Stomach (tissue), 9 donors: ENCODE data around the gene GRHPR. TPM values are rescaled to one million over a fixed set of nuclear protein-coding genes. Genes with fewer than 3 reads are reported as not detected.
A peak's percentile ranks its signal among the peaks of the same experiment; 100 is the strongest.

ENCODE experiments used
- DNase-seq, 2 donors: peaks; one replicate each; pipeline versions ENCODE4 v3.0.0 to v3.0.0-alpha.2; 2013 to 2019
- H3K27ac ChIP-seq, 5 donors: fragments of 200-600 bp in 4 of 5; sonication (generic) in 4 of 5; one replicate each; pipeline ENCODE4 v1.5.1; 2013 to 2019; ENCODE audit warnings: mild to moderate bottlenecking in 1 of 5, moderate library complexity in 1 of 5
- H3K27me3 ChIP-seq, 3 donors: fragments of 200-600 bp; sonication (generic); one replicate each; pipeline ENCODE4 v1.5.1; 2017 to 2019; ENCODE audit warnings: mixed run types in 1 of 3
- H3K36me3 ChIP-seq, 4 donors: fragments of 200-600 bp; sonication (generic); 1 replicate in 3 of 4; 2 replicates in 1 of 4; pipeline ENCODE4 v1.5.1; 2016 to 2019
- H3K4me1 ChIP-seq, 4 donors: fragments of 200-600 bp; sonication (generic); one replicate each; pipeline ENCODE4 v1.5.1; 2016 to 2019
- H3K4me3 ChIP-seq, 4 donors: fragments of 200-600 bp; sonication (generic) in 3 of 4; one replicate each; pipeline ENCODE4 v1.5.1; 2016 to 2019; ENCODE audit warnings: mild to moderate bottlenecking in 1 of 4
- H3K9me3 ChIP-seq, 4 donors: fragments of 200-600 bp; sonication (generic); one replicate each; pipeline ENCODE4 v1.5.1; 2016 to 2019
- CTCF ChIP-seq, 7 experiments: fragments of 450-650 bp in 4 of 7; fragments of 200-600 bp in 3 of 7; sonication (generic) in 3 of 7; IDR thresholded peaks; one replicate each; pipeline ENCODE4 v1.5.1; 2016 to 2019; ENCODE audit warnings: antibody characterized with exemption in 7 of 7, control low read depth in 2 of 7, mild to moderate bottlenecking in 1 of 7
- EP300 ChIP-seq: sonication (generic); formaldehyde crosslinking; IDR thresholded peaks from one replicate; pipeline ENCODE4 v1.6.1; 2017; ENCODE audit warnings: antibody characterized with exemption
- POLR2A ChIP-seq, 4 donors: fragments of 450-650 bp; IDR thresholded peaks; one replicate each; pipeline ENCODE4 v1.6.1; 2016; ENCODE audit warnings: antibody characterized with exemption in 4 of 4, control low read depth in 2 of 4, mild to moderate bottlenecking in 1 of 4, moderate library complexity in 1 of 4
- POLR2AphosphoS5 ChIP-seq, 3 donors: sonication (generic); formaldehyde crosslinking; IDR thresholded peaks; one replicate each; pipeline ENCODE4 v1.6.1; 2016; ENCODE audit warnings: antibody characterized with exemption in 3 of 3
- WGBS, 5 donors: extraction: QIAGEN DNeasy Blood & Tissue Kit in 3 of 5; methylation state at CpG; one replicate each; pipeline versions ENCODE4 v1.1.5 to v1.1.7; 2013 to 2018; 5-methylcytosine and 5-hydroxymethylcytosine counted together
- intact Hi-C: fragments of 100-400 bp; cut with DNase I; formaldehyde crosslinking; loops from one replicate; pipeline ENCODE4 v1.15.1; 2023; ENCODE audit warnings: low total_unique reads
- polyA plus RNA-seq, 3 donors: library from polyadenylated mRNA; stranded (reverse); fragments of 200-250 nt; gene quantifications; one replicate each; pipeline ENCODE4 v1.2.3, GENCODE V29; 2013
- total RNA-seq, 5 donors: library from RNA; depleted of rRNA; stranded (reverse); fragments of >200 nt; gene quantifications; one replicate each; pipeline versions ENCODE4 v1.1.0 to v1.2.3, GENCODE V29; 2014 to 2016
- donor health status: healthy with polysubstance abuse.
- donor health status: Bipolar disorder and iron deficiency.
- donor health status: healthy.

The GRHPR gene
- total and polyA plus RNA-seq, 8 donors, result 48.7 to 111 (median 81.4) TPM

GRCh38 chr9:37415011-37415719, 7.3 kb upstream of the GRHPR start:
- H3K27ac ChIP-seq, result peak overlapping the region in 2 of 5 donors; percentile 35 to 55
- WGBS, 5 donors, result 21 to 26% (median 22%) methylated on average over 22 of the region's 22 CpGs

GRCh38 chr9:37417252-37417803, 5.2 kb upstream of the GRHPR start:
- intact Hi-C loops, result loop anchor here (10.0 kb wide), 1 partner anchor 57 kb away; no protein-coding TSS in a partner anchor
- no peak for DNase-seq
- WGBS, 5 donors, result 80 to 90% (median 89%) methylated on average over 9 of the region's 9 CpGs
- Histone ChIP-seq H3K36me3 (no peaks in the 10 kb centered on the region), H3K9me3 (no peaks in the 10 kb centered on the region), H3K27me3 (no peaks in the 10 kb centered on the region), H3K27ac (no peak overlapping the region), H3K4me3 (no peak overlapping the region), H3K4me1 (peaks cover 0 to 18% (median 12%) of the 10 kb centered on the region in 4 donors)
- TF ChIP-seq POLR2A (IDR thresholded peaks at IDR 0.05) (no peak), CTCF (IDR thresholded peaks at IDR 0.05) (no peak), EP300 (no peak), POLR2AphosphoS5 (IDR thresholded peaks at IDR 0.05) (no peak)

More at GRCh38 chr9:37415011-37415719, 7.3 kb upstream of the GRHPR start:
- intact Hi-C loops, result loop anchor here (10.0 kb wide), 1 partner anchor 60 kb away; no protein-coding TSS in a partner anchor
- no peaks in the 10 kb centered on the region for H3K27me3 ChIP-seq
- TF ChIP-seq POLR2AphosphoS5 (IDR thresholded peaks at IDR 0.05) (peak in 1 of 3 donors; percentile 74), CTCF (IDR thresholded peaks at IDR 0.05) (peak in 5 of 7 experiments; percentile 79 to 92 (median 89)), EP300 (no peak)
- H3K4me1 ChIP-seq, result peaks cover 0 to 11% (median 6%) of the 10 kb centered on the region in 4 donors
- H3K9me3 ChIP-seq, result no peaks in the 10 kb centered on the region
- no peak overlapping the region for H3K4me3 ChIP-seq
- peak; percentile 79 to 90 for DNase-seq
- H3K36me3 ChIP-seq, result no peaks in the 10 kb centered on the region

GRCh38 chr9:37417857-37418618, 4.5 kb upstream of the GRHPR start:
- no peak overlapping the region for H3K27ac ChIP-seq
- H3K36me3 ChIP-seq, result no peaks in the 10 kb centered on the region
- intact Hi-C loops, result loop anchor here (10.0 kb wide), 1 partner anchor 57 kb away; no protein-coding TSS in a partner anchor
- no peak for TF ChIP-seq CTCF (IDR thresholded peaks at IDR 0.05)
- TF ChIP-seq POLR2A (IDR thresholded peaks at IDR 0.05), result no peak
- TF ChIP-seq POLR2AphosphoS5 (IDR thresholded peaks at IDR 0.05), result no peak
- TF ChIP-seq EP300, result no peak
- no peak overlapping the region for H3K4me3 ChIP-seq
- no peaks in the 10 kb centered on the region for H3K9me3 ChIP-seq
- peaks cover 0 to 19% (median 12%) of the 10 kb centered on the region in 4 donors for H3K4me1 ChIP-seq
- WGBS, 5 donors, result 82 to 93% (median 89%) methylated on average over 9 of the region's 9 CpGs
- H3K27me3 ChIP-seq, result no peaks in the 10 kb centered on the region
- DNase-seq, result no peak

GRCh38 chr9:37419204-37419603, 3.3 kb upstream of the GRHPR start:
- no peak overlapping the region for H3K4me3 ChIP-seq
- H3K4me1 ChIP-seq, result peaks cover 10 to 31% (median 24%) of the 10 kb centered on the region in 4 donors
- intact Hi-C loops, result loop anchor here (10.0 kb wide), 1 partner anchor 56 kb away; no protein-coding TSS in a partner anchor
- 94 to 98% (median 97%) methylated on average over 5 of the region's 5 CpGs for WGBS, 5 donors
- no peak overlapping the region for H3K27ac ChIP-seq
- no peaks in the 10 kb centered on the region for H3K36me3 ChIP-seq
- TF ChIP-seq POLR2AphosphoS5 (IDR thresholded peaks at IDR 0.05) (no peak), CTCF (IDR thresholded peaks at IDR 0.05) (no peak), EP300 (no peak), POLR2A (IDR thresholded peaks at IDR 0.05) (no peak)
- no peaks in the 10 kb centered on the region for H3K9me3 ChIP-seq
- H3K27me3 ChIP-seq, result no peaks in the 10 kb centered on the region
- no peak for DNase-seq
